DMS153 (cell line): ENCODE data around the gene HPDL.
A peak's percentile ranks its signal among the peaks of the same experiment; 100 is the strongest.
"Not testable (repeated sequence)": the region's sequence is repeated elsewhere in the genome, so short reads cannot be mapped to it uniquely, and the experiment has no call there.

Source experiments
- DNase-seq: peaks from one replicate; lab custom pipeline; 2025; lab: John Stamatoyannopoulos, UW

Gene HPDL

DNA sequence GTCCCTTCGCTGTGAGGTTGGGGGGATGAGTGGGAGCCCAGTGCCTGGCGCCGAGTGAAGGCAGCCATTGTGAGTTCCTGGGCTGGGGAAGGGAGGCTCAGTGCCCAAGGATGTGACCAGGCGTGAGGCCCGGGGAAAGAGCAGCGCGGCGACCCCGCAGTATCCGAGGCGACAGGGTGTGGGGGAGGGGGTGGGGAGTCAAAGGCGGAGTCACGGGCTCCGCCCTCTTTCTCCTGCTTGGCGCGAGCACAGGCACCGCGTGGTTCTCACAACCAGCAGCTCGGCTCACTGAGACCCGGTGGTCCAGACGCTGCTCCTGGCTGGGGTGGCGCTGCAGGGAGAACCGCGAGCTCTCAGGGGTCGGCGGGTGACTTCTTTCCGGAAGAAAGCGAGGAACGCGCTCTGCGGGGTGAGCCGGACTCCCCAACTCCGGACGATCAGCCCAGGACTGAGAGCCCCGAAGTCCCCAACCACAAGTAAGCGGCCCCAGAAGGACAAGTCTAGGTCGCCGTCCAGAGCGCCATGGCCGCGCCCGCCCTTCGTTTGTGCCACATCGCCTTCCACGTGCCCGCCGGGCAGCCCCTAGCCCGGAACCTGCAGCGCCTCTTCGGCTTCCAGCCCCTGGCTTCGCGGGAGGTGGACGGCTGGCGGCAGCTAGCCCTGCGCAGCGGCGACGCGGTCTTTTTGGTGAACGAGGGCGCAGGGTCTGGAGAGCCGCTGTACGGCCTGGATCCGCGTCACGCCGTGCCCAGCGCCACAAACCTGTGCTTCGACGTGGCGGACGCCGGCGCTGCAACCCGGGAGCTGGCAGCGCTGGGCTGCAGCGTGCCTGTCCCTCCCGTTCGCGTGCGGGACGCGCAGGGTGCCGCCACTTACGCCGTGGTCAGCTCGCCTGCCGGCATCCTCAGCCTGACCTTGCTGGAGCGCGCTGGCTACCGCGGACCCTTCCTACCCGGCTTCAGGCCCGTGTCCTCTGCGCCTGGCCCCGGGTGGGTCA lies at the start of gene HPDL:
HPDL (plus strand) TSS at position 269 of the 997 bp plus-strand sequence; CDS start at position 523, 254 bp downstream.
- peak; percentile 65 for DNase-seq

GRCh38 chr1:45282351-45282750 lies 44.3 kb upstream of the HPDL start:
- no peak for DNase-seq

- DNase-seq, result not testable (repeated sequence)
Measured at GRCh38 chr1:45284858-45285257, 41.8 kb upstream of the HPDL start.

DNA sequence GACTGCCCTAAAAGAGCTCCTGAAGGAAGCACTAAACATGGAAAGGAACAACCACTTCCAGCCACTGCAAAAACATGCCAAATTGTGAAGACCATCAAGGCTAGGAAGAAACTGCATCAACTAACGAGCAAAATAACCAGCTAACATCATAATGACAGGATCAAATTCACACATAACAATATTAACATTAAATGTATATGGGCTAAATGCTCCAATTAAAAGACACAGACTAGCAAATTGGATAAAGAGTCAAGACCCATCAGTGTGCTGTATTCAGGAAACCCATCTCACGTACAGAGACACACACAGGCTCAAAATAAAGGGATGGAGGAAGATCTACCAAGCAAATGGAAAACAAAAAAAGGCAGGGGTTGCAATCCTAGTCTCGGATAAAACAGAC lies 40.2 kb upstream of the HPDL start:
- DNase-seq, result not testable (repeated sequence)

DNA sequence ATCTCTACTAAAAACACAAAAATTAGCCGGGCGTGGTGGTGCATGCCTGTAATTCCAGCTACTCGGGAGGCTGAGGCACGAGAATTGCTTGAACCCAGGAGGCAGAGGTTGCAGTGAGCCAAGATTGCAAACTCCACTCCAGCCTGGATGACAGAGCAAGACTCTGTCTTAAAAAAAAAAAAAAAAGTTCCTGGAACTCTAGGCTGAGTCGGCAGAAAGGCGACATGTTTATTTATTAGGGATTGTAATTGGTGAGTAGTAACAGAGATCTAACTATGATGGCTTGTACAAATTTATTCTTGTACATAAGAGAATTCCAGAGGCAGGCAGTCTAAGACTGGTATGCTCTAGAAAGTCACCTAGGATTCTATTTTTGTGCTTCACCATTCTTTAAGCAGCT lies 35.7 kb upstream of the HPDL start:
- not testable (repeated sequence) for DNase-seq

GRCh38 chr1:45291716-45292115 lies 35.0 kb upstream of the HPDL start:
- DNase-seq, result no peak

DNA sequence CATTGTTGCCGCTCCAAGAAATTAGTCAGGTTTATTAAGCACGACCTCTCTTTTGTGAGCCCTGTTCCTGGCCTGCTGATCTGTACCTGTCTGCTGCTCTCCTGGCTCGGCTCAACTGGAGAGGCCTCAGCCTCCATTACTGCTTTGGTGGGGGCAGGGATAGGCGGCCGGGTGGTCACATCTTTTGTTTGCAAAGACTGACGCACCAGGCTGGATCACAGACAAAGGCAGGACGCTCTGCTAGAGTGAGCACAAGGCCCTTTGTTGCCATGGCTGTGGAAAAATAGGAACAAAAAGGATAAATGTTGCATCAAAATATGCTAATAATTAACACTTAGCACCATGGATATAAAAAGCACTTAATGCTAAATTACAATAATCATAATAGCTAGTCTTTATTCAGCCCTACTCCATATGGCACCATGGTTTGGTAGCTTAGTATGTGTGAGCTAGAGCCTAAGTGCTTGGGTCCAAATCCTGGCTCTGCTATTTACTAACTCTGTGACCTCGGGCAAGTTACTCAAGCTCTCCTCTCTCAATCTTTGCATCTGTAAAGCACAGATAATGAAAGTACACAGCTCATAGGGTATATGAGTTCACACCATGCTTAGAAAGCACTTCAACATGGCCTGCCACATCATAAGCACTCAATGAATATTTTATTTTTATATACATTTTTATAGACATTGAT lies 28.9 kb upstream of the HPDL start:
- DNase-seq, result no peak

- no peak for DNase-seq
Measured at GRCh38 chr1:45299296-45299695, 27.4 kb upstream of the HPDL start.

DNA sequence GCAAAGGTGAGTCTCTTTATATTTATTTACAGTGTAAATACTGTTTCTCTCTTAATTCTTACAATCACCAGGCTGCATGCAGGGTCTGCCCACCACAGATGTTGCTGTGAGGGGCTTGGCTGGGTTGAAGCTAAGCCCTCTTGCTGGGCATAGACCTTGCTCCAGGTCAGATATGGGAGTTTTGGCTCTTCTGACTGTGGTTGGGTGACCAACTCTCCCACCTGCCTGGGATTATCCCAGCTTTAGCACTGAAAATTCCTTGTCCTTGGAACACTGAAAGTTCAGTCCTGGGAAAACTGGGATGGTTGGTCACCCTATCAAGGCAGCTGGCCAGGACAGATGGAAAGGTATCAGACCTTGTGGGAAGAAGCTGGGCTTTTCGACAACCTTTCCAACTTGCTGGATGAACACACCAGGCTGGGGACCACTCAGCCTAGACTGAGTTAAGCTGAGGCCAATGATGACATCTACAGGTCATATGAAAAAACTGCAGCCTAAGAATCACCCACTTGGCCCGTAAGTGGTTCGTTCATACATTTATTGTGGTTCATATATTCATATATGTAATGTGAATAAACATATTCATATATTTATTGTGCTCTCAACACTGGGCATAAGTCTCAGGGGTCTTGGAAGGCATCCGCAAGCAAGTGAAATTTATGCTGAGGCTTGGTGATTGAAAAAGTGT lies 26.6 kb upstream of the HPDL start:
- DNase-seq, result peak; percentile 77

DNA sequence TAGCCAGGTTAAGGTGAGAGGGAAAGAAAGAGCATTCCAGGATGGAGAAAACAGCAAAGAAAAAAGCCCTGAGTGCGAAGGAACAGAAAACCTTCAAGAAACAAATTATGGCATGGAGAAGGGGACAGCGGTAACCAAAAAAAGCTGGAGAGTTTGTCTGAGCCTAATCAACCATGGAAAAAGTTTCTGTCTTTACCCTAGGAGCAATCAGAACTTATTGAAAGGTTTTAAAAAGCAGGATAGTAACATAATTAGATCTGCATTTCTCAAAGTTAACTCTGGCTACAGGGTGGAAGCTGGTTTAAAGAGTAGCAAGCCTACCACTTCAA lies 26.1 kb upstream of the HPDL start:
- DNase-seq, result no peak

DNA sequence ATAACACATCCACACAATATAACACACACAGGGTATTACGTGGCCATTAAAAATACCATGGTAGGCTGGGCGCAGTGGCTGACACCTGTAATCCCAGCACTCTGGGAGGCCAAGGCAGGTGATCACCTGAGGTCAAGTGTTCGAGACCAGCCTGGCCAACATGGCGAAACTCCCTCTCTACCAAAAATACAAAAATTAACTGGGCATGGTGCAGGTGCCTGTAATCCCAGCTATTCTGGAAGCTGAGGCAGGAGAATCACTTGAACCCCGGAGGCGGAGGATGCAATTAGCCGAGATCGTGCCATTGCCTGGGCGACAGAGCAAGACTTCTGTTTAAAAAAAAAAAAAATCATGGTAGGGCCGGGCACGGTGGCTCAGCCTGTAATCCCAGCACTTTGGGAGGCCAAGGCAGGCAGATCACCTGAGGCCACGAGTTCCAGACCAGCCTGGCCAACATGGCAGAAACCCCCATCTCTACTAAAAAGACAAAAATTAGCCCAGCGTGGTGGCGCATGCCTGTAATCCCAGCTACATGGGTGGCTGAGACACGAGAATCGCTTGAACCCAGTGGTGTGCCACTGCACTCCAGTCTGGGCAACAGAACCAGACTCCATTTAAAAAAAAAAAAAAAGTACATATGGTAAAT lies 24.1 kb upstream of the HPDL start:
- no peak for DNase-seq

DNA sequence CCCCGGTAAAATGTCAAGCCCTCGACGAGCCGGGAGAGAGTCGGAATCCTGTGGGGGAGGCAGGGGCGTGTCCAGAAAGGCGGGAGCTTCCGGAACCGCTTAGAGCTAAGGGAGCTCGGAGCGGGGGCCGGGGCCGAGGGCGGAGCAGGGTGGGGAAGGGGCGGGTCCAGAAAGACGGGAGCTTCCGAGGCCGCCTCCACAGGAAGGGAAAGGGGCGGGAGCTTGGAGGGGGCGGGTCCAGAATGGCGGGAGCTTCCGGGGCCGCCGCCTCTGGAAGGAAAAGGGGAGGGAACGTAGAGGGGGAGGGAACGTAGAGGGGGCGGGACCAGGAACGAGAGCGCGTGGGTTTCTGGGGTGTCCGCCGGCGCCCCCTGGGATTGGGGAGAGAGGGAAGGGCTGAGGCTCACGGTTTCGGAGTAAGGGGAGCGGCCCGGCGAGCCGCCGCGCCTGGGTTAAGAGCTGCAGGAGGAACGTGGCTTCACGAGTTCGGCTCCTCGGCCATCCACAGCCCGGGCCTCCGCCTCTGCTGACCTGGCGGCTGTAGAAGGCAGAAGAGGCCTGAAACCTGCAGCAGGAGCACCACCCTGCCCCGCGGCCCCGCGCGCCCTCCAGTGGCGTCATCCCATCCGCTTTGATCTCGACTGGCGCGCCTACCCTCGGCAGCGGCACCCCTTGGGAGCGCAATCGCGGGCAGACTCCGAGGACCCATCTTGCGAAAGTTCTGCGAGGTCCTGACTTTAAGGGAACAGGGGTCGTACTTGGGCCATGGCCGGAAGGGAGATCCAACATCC lies 23.0 kb upstream of the HPDL start:
- peak; percentile 98 for DNase-seq

DNA sequence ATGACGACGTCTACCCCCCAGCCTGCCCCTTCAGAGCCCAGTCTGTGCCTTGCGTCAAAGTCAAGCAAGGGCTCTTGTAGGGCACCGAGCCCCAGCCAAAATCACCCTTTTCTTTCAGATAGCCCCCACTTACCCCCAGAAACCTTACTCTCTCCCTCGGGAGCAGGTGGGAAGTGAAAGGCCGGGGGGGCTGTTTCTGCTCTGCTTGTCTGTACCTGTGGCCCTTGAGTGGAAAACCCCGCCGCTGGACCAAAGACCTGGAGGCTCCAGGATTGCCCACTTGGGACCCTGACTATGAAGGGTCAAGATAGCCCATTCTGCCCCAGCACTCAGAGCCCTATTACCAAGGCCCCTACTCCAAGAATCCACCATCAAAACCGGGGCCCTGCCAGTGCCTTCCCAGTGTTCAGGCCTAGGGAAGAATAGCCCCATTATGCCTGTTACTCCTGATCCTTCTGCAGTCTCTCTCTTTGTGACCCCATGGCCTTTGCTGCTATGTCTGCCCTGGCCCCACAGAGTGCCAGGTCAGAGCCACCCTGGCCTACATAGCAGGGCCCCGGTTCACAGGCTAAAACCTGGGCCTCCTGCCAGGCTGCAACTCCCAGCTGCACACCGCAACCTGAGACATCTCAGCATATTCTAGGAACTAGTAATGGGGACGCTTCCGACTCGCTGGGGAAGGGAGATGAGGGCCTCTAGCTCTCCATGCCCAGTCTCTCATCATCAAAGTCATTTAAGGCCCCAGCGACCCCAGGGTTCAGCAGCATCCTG lies 22.2 kb upstream of the HPDL start:
- DNase-seq, result peak; percentile 21

DNA sequence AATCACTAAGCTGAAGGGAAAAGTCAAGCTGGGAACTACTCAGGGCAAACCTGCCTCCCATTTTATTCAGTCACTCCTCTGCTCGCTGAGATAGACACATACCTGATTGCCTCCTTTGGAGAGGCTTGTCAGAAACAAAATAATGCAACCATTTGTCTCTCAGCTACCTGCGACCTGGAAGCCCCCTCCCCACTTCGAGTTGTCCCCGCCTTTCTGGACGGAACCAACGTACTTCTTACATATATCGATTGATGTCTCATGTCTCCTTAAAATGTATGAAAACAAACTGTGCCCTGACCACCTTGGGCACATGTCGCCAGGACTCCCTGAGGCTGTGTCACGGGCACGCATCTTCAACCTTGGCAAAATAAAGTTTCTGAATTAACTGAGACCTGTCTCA lies 21.5 kb upstream of the HPDL start:
- no peak for DNase-seq

DNA sequence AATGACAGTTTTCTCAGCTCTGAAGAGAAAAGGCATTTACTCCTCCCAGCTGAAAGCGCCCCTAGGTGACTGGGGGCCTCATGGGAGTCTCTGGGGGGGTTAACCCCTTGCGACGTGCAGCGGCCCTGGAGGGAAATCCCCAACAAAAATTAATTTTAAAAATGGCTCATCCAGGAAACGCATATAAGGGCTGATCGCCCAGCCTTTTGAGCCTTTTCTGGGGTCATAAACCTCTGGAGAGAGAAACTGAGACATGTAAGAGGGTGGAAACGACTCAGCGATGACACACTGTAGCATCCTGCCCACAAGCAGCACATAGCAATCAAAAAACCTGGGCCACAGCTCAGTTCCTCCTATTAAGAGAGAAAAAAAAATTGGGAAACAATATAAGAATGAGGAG lies 20.4 kb upstream of the HPDL start:
- DNase-seq, result no peak

DNA sequence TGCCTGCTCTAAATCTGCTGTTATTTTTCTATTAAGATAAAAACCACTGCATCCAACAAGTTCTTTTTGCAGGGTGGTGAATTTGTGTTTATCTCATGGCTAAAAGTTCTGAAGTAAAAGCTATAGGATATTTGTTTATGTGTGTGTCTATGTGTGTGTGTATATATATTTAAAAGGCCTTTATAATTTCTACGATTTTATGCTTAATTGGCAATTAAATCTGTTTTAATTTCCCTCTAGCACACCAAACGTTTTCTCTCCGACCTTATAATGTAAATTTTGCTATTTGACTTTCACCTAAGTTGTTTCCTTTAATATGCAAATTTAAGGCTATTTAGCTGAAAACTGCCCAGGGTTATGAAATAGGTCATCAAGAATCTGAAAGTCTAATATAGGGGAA lies 19.8 kb upstream of the HPDL start:
- DNase-seq, result no peak

GRCh38 chr1:45314266-45314665 lies 12.4 kb upstream of the HPDL start:
- DNase-seq, result no peak

DNA sequence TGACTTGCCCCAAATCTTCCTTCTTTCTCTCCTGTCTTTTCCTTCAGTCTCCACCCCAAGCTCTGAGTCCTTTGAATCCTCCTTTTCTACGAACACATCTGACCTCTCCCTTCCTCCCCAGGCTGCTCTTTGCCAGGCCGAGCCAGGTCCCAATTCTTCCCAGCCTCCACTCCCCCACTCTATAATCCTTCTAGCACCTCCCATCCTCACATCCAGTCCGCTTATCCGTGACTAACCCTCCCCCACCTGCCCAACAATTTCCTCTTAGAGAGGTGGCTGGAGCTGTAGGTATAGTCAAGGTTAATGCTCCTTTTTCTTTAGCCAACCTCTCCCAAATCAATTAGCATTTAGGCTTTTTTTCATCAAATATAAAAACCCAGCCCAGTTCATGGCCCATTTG lies 9.5 kb upstream of the HPDL start:
- no peak for DNase-seq

GRCh38 chr1:45319761-45320160 lies 6.9 kb upstream of the HPDL start:
- DNase-seq, result no peak

- no peak for DNase-seq
Measured at GRCh38 chr1:45321444-45321843, 5.3 kb upstream of the HPDL start.
